ENCODE data around the gene PDZRN3.

Gene PDZRN3

GRCh38 chr3:73529308-73530021 lies 95.3 kb downstream of the PDZRN3 start:
- in situ Hi-C loops (cut with MboI; ENCODE audit: low sequenced_read_pairs), result no loop called here

GRCh38 chr3:73525591-73525990 lies 99.2 kb downstream of the PDZRN3 start:
- in situ Hi-C loops (cut with MboI; ENCODE audit: low sequenced_read_pairs), result no loop called here

- in situ Hi-C loops (cut with MboI; ENCODE audit: low sequenced_read_pairs), result no loop called here
These were observed 101.1 kb downstream of the PDZRN3 start for GRCh38 chr3:73523661-73524060.

GRCh38 chr3:73521734-73522336 lies 102.9 kb downstream of the PDZRN3 start:
- in situ Hi-C loops (cut with MboI; ENCODE audit: low sequenced_read_pairs), result no loop called here

- in situ Hi-C loops (cut with MboI; ENCODE audit: low sequenced_read_pairs), result no loop called here
These were observed 103.7 kb downstream of the PDZRN3 start for GRCh38 chr3:73520931-73521461.

GRCh38 chr3:73516631-73517030 lies 108.1 kb downstream of the PDZRN3 start:
- in situ Hi-C loops (cut with MboI; ENCODE audit: low sequenced_read_pairs), result no loop called here

- in situ Hi-C loops (cut with MboI; ENCODE audit: low sequenced_read_pairs), result no loop called here
These were observed 111.5 kb downstream of the PDZRN3 start for GRCh38 chr3:73513260-73513659.

GRCh38 chr3:73511571-73512525 lies 112.9 kb downstream of the PDZRN3 start:
- in situ Hi-C loops (cut with MboI; ENCODE audit: low sequenced_read_pairs), result no loop called here

GRCh38 chr3:73510784-73511183 lies 114.0 kb downstream of the PDZRN3 start:
- in situ Hi-C loops (cut with MboI; ENCODE audit: low sequenced_read_pairs), result no loop called here

- in situ Hi-C loops (cut with MboI; ENCODE audit: low sequenced_read_pairs), result no loop called here
These were observed 114.4 kb downstream of the PDZRN3 start for GRCh38 chr3:73510334-73510733.

- in situ Hi-C loops (cut with MboI; ENCODE audit: low sequenced_read_pairs), result no loop called here
These were observed 114.9 kb downstream of the PDZRN3 start for GRCh38 chr3:73509816-73510215.

- in situ Hi-C loops (cut with MboI; ENCODE audit: low sequenced_read_pairs), result no loop called here
These were observed 115.7 kb downstream of the PDZRN3 start for GRCh38 chr3:73509066-73509465.

- in situ Hi-C loops (cut with MboI; ENCODE audit: low sequenced_read_pairs), result no loop called here
These were observed 116.3 kb downstream of the PDZRN3 start for GRCh38 chr3:73508330-73508954.

- in situ Hi-C loops (cut with MboI; ENCODE audit: low sequenced_read_pairs), result no loop called here
These were observed 119.9 kb downstream of the PDZRN3 start for GRCh38 chr3:73504852-73505251.

- in situ Hi-C loops (cut with MboI; ENCODE audit: low sequenced_read_pairs), result no loop called here
These were observed 120.5 kb downstream of the PDZRN3 start for GRCh38 chr3:73504239-73504638.

- in situ Hi-C loops (cut with MboI; ENCODE audit: low sequenced_read_pairs), result no loop called here
These were observed 121.0 kb downstream of the PDZRN3 start for GRCh38 chr3:73503781-73504180.

GRCh38 chr3:73502609-73503583 lies 121.8 kb downstream of the PDZRN3 start:
- in situ Hi-C loops (cut with MboI; ENCODE audit: low sequenced_read_pairs), result no loop called here

- in situ Hi-C loops (cut with MboI; ENCODE audit: low sequenced_read_pairs), result no loop called here
These were observed 124.4 kb downstream of the PDZRN3 start for GRCh38 chr3:73500321-73500720.

GRCh38 chr3:73499787-73500186 lies 125.0 kb downstream of the PDZRN3 start:
- in situ Hi-C loops (cut with MboI; ENCODE audit: low sequenced_read_pairs), result no loop called here

All from HL-60/S4 (cell line).